NB4 (cell line): ENCODE results near the gene OPRD1.

Experiments used
- DNase-seq: peaks from one replicate; pipeline ENCODE4 v3.0.0; 2010; ENCODE audit warnings: low read depth
- H3K4me3 ChIP-seq: one replicate; pipeline ENCODE4 v1.5.1; 2011; ENCODE audit warnings: mild to moderate bottlenecking, low read depth, low read length, moderate library complexity
- MYC ChIP-seq: IDR thresholded peaks from 2 replicates; pipeline ENCODE4 v1.6.1; 2011; ENCODE audit warnings: low read depth, low read length
- POLR2A ChIP-seq: IDR thresholded peaks from 2 replicates; pipeline ENCODE4 v1.6.1; 2011; ENCODE audit warnings: mild to moderate bottlenecking; ENCODE audit not compliant: insufficient read length; ENCODE audit errors: extremely low read depth
- TF ChIP-seq, protein P1 (sequence below): IDR thresholded peaks from one replicate; pipeline ENCODE4 v1.5.1; 2012; ENCODE audit warnings: low read depth, low read length
- TF ChIP-seq, protein P2 (sequence below): IDR thresholded peaks from 2 replicates; pipeline ENCODE4 v1.6.1; 2011; ENCODE audit warnings: low read depth, low read length

OPRD1 gene

DNA sequence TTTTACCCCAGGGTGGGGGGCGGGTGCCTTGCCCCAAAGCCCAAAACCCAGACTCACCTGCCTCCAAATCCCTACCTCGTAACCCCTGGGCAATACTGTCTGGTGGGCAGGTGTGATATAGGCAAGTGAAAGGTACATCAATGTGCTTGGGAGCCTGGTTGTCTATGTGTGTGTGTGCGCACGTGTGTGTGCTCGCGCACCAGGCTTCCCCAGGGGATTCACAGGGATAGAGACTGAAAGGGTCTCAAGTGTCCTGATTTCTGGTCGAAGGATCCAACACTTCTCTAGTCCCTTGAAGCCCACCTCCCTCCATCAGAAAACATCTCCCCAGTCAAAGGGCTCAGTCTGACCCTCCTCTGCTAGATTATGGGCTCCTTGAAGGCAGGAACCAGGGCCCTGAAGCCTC, 73.5 kb downstream of the OPRD1 start:
- DNase-seq, result peak; percentile 18
- TF ChIP-seq, protein P1, sequence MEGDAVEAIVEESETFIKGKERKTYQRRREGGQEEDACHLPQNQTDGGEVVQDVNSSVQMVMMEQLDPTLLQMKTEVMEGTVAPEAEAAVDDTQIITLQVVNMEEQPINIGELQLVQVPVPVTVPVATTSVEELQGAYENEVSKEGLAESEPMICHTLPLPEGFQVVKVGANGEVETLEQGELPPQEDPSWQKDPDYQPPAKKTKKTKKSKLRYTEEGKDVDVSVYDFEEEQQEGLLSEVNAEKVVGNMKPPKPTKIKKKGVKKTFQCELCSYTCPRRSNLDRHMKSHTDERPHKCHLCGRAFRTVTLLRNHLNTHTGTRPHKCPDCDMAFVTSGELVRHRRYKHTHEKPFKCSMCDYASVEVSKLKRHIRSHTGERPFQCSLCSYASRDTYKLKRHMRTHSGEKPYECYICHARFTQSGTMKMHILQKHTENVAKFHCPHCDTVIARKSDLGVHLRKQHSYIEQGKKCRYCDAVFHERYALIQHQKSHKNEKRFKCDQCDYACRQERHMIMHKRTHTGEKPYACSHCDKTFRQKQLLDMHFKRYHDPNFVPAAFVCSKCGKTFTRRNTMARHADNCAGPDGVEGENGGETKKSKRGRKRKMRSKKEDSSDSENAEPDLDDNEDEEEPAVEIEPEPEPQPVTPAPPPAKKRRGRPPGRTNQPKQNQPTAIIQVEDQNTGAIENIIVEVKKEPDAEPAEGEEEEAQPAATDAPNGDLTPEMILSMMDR, result no peak
- no peak for TF ChIP-seq MYC
- TF ChIP-seq, protein P2, sequence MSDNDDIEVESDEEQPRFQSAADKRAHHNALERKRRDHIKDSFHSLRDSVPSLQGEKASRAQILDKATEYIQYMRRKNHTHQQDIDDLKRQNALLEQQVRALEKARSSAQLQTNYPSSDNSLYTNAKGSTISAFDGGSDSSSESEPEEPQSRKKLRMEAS, result no peak
- H3K4me3 ChIP-seq, result no peak overlapping the region

DNA sequence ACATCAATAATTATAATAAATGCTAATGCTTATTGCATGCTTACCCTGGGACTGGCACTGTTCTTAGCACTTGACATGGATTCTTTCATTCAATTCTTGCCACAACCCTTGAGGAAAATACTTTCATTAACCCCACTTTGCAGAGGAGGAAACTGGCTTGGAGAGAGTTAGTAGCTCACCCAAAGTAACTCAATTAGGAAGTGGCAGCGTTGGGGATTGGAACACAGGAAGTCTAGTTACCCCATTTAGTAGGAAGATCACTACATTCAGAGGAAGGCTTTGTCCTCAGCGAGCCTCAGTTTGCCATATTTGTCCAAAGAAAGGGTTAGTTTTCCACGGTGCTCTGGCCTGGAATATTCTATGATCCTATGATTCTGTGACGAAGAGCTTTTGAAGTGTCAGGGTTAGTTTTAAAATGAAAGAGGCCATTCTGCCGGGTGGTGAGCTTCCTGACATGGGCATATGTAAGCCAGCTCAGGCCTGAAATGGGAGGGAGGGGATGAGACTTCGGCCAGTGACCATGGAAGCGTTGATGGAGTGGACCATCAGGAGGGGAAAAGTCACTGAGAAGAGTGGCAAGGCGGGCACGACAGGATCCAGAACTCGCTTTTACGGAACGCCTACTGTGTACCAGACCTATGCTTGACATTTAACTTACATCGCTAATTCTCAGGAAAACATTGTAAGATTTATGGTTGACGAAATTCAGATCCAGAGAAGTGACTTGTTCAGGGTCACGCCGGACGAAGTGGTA, 74.2 kb downstream of the OPRD1 start:
- TF ChIP-seq, protein P1, result no peak
- no peak for TF ChIP-seq MYC
- no peak for TF ChIP-seq POLR2A
- TF ChIP-seq, protein P2, result no peak
- peak; percentile 52 for DNase-seq
- peak overlapping the region; percentile 79 for H3K4me3 ChIP-seq

DNA sequence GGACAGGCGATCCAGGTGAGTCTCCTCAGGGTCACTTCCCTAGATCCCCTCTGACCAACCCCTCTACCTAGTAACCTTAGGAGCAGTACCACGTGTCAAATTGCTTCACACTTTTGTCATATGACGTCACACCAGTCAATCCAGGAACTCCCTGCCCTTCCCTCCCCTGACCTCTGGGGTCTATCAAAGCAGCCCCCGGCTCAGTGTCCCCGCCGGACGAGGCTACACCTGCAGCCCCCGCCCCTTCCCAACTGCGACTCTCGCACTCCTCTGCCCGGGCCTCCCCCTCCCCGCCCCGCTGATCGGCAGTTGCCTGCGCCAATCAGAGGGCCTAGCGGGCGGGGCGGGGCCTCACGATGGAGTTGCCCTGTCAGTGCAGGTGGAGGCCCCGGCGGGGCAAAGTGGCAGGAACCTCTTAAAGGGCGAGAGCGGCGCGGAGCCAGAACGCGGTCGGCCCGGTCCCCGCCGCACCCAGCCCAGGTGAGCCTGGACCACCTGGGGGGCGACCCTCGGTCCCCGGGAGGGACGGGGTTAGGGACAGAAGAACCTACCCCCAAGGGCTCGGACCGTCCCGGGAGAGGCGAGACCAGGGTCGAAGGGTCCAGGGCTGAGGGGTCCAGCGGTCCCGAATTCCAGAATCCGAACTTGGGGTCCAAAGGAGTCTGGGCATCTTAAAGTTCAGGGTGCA, 74.9 kb downstream of the OPRD1 start:
- TF ChIP-seq POLR2A (peak; percentile 63), MYC (peak; percentile 67)
- TF ChIP-seq, protein P1, result no peak
- TF ChIP-seq, protein P2, result peak; percentile 93
- DNase-seq, result peak; percentile 90

DNA sequence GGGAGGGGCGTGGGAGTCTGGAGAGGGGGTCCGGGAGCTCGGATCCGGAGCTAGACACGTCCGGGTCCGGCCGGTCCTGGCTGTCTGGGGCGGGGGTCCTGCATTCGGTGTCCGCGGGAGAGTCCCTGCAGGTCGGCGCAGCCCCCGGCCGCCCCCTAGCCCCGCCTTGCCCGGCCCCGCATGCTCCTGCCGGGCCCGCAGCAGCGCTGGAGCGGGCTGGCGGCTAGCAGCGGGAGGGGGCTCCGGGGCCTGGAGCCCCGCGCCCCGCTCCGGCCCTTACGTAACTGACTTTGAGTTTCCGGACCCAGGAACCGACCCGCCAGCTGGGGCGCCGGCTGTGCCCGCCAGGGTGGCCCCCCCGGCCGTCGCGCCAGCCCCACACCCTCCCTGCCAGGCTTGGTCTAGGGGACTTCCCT, 75.5 kb downstream of the OPRD1 start:
- TF ChIP-seq, protein P1, result no peak
- TF ChIP-seq MYC, result peak; percentile 41; the same call in 1 of the 2 replicates
- no peak for TF ChIP-seq POLR2A
- DNase-seq, result peak; percentile 67
- peak overlapping the region; percentile 79 for H3K4me3 ChIP-seq

More for the DNA sequence above, 74.9 kb downstream of the OPRD1 start:
- peak overlapping the region; percentile 79 for H3K4me3 ChIP-seq

DNA sequence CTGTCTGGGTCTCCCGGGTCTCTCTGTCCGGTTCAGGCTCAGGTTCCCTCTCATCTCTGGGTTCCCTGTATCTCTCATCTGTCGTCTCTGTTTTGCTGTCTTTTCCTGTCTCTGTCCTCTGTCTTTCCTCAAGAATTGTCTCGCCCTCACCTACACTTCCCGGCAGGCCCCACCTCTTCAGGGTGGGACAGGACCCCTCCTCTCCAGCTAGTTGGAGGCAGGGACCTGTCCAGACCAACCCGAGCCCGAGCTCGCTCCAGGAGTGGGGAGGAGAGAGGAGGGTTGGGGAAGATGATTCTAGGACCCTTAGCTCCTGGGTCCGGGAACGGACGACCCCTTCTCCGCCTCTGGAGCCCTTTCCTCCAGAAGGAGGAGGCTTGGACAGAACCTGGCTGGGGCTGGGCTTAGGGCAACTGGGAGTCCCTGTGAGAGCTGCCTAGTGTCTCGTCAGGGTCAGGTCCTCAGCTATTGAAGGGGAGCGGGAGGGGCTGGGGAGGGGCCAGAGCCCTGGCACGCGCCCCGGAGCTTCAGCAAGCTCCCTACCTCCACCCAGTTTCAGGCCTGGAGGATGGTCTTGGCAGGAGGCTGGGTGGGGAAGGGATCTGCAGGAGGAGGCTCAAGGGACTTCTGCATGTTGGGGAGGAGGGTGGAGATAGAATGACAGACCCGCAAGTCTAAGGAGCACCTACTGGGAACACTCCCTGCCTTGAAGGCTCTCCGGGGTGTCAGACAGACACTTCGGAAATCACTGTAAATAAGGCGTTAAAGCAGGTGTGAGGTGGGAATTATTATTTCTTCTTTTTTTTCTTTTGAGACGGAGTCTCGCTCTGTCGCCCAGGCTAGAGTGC, 76.1 kb downstream of the OPRD1 start:
- TF ChIP-seq MYC, result no peak
- peak overlapping the region; percentile 79 for H3K4me3 ChIP-seq
- peak; percentile 31 for DNase-seq

DNA sequence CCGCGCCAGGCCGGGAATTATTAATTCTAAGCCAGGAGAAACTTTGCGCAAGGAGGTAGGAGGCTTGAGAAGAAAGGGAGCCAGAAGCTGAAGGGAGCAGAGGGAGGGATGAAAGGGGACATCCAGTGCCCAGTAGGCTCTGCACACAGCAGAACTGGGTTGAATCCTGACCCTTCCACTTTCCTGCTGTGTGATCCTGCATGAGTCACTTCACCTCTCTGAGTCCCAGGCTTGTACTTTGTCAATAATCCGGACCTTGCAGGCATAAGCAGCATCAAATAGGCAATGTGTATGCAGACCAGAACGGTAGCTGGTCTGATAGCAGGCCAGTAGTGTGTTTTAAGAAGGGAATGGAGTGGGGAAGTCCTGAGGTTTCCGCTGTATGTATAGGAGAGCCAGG, 76.9 kb downstream of the OPRD1 start:
- no peak for TF ChIP-seq POLR2A
- TF ChIP-seq, protein P2, result no peak
- TF ChIP-seq MYC, result no peak
- TF ChIP-seq, protein P1, result no peak
- H3K4me3 ChIP-seq, result no peak overlapping the region
- DNase-seq, result no peak
